HG02885 (cell line): ENCODE results near the gene REC8.

Experiments
- ATAC-seq: cut with Tn5 transposase; IDR thresholded peaks from one replicate; pipeline ENCODE4 v1.9.1; 2021; ENCODE audit warnings: mild to moderate bottlenecking; ENCODE audit not compliant: unreplicated experiment, poor library complexity

Gene REC8

DNA sequence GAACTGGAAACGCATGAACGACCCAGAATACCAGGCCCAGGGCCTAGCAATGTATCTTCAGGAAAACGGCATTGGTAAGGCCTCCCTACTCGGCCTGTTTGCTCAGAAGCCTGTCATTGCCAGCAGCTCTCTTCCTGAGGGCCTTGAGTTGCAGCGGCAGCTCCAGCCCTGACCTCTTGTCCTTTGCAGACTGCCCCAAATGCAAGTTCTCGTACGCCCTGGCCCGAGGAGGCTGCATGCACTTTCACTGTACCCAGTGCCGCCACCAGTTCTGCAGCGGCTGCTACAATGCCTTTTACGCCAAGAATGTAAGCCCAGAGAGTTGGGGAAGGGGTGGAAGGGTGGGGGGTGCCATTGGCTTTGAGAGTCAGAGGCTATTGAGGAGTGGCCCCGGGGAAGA lies 14.5 kb upstream of the REC8 start:
- no peak for ATAC-seq

DNA sequence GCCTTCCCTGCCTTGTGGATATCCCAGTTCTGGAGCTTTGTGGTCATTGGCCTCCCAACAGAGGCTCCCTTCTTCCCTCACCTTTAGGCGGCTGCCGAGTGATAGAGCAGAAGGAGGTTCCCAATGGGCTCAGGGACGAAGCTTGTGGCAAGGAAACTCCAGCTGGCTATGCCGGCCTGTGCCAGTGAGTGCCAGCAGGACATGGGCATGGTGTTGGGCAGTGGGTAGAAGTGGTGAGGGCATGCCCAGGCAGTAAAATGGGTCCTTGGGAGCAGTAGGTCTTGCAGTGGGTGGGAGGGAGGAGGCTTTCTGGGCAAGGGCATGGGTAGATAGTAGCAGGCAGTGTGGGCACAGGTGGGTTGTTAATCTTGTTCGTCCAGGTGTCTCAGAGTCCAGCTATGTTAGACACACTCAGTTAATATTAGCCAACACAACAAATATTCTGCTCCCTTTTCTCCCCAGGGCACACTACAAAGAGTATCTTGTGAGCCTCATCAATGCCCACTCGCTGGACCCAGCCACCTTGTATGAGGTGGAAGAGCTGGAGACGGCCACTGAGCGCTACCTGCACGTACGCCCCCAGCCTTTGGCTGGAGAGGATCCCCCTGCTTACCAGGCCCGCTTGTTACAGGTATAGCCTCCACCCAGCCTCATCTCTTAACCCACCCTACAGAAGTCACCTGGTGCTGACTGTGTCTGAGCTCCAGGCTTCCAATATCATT lies 11.9 kb upstream of the REC8 start:
- ATAC-seq, result no peak

DNA sequence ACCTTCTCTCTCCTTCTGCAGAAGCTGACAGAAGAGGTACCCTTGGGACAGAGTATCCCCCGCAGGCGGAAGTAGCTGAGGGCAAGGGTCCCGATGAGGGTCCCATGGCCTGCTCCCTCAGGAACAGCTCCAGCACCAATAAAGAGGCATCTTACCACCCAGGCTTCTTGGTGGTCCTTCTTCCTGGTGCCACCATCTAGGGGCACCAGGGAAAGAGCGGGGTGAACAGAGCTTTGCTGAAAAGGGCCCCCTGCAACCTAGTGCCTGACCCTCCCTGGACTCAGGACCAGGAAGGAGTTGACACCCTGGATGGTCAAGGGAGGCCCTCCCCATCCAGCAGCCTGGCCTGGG lies 11.4 kb upstream of the REC8 start:
- no peak for ATAC-seq

DNA sequence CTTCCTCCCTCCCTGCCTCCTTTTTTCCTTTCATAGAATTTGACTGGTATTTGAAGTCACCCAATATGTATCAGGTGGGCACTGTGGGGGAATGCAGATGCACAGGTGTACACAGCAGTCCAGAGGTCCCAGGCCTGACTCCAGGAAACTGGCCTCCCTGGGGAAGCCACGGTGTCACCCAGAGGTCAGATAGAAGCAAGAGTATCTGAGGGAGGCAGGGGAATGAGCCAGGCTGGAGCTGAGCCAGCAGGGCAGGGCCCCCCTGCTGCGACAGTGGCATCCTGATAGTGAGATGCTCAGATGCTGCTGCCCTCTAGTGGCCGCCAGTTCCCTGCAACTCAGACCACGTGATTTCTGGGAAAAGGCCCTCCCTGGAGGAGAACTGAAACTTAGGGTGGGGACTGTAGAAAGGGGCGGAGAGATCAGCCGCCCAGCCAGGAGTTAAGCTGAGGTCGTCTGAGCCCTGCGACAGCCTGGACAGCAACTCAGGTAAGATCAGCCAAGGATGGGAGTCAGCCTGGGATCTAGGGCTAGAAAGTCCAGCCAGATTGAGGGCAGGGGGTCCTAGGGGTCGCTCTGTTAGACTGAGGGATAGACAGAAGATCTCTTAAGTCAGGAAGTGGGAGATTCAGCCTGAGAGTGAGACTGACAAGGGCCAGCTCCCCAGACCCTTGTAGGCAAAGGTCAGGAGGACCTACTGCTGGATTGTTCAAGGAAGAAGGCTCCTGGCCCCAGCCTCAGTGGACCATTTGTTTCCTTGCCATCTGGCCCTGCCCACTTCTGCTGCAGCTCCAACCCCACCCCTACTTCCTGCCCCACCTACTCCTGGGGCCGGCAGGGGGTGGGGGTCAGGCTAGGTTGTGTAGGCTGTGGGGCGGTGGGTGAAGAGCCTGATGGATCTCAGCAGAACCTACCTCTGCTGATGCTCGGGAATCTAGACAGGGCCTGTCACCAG lies 10.8 kb upstream of the REC8 start, which contains the start of gene IRF9:
Gene IRF9 (plus strand): TSS at position 416 of the 955 bp plus-strand sequence. CDS start 880 bp downstream, outside the sequence.
- peak; percentile 87 for ATAC-seq

DNA sequence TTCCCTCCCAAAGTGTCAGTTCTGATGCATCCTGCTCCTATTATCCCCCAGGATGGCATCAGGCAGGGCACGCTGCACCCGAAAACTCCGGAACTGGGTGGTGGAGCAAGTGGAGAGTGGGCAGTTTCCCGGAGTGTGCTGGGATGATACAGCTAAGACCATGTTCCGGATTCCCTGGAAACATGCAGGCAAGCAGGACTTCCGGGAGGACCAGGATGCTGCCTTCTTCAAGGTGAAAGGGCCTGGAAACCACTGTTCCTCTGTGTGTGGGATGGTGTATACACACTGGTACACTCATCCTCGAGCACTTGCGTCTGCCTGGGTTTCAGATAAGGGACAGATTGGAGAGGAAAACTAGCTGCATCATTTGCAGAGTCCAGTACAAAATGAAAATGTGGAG lies 9.8 kb upstream of the REC8 start:
- ATAC-seq, result no peak

DNA sequence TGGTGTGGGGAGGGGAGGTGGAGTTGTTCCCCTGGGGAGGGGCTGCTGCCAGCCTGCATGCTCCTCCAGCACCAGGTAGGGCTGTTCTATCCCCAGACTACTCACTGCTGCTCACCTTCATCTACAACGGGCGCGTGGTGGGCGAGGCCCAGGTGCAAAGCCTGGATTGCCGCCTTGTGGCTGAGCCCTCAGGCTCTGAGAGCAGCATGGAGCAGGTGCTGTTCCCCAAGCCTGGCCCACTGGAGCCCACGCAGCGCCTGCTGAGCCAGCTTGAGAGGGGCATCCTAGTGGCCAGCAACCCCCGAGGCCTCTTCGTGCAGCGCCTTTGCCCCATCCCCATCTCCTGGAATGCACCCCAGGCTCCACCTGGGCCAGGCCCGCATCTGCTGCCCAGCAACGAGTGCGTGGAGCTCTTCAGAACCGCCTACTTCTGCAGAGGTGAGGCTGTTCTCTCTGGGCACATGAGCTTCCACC lies 7.3 kb upstream of the REC8 start:
- ATAC-seq, result no peak

DNA sequence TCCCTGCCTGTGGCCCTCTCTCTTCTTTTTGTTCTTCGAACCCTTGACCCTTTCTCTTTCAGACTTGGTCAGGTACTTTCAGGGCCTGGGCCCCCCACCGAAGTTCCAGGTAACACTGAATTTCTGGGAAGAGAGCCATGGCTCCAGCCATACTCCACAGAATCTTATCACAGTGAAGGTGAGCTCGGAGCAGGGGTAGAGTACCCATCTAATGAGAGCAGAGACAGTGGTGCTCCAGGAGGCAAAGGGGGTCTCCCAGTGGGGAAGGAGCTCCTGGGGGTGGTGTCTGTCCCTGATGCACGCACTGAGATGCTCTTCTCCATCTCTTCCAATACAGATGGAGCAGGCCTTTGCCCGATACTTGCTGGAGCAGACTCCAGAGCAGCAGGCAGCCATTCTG lies 6.1 kb upstream of the REC8 start:
- no peak for ATAC-seq

DNA sequence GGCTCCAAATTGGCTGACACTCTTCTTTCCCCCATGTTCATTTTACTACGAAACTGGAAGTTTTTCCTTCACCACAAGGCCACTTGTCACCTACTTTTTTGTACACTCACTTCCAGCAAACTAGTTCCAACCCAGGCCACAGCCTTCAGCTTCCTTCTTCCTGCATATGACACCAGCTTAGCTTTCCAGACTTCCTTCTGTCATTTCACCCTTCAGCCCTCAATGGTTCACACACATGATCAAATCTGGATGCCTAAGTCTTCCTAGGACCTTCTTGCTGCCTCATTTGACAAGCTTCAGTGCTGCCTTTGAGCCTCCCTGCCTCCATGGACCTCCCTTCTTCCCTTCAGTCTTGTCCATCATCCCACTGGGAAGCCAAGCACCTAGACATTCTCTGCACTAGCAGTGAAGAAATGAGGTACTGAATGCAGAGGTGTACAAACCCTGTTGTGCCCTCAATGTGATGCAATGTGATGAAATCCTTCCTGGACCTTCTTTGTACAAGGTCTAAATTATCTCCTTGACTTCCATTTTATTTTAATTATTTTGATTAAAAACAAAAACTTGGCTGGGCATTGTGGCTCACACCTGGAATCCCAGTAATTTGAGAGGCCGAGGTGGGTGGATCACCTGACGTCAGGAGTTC lies 4.3 kb upstream of the REC8 start:
- ATAC-seq, result no peak

DNA sequence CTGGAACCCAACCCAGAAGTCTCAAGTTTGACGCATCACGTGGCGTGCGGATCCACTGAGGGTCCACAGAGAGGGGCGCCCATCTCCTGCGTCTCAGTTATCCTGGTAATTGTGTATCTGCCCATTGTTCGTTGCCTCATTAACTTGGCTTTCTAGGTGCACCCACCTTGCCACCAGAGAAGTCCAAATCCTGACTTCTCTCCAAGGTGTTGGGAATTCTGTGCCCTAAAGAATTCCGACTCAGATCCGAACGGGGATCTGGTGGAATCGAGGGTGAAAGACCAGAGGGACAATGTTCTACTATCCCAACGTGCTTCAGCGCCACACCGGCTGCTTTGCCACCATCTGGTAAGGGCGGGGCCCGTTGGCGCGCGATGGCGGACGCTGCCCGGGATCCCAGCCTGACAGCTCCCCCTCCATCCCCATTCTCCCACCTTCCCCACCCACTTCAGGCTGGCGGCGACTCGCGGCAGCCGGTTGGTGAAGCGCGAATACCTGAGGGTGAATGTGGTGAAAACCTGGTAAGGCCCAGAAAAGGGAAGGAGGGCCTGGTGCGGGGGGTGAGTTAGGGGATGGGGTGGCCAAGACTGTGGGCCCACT lies 481 bp downstream of the REC8 start:
- no peak for ATAC-seq

DNA sequence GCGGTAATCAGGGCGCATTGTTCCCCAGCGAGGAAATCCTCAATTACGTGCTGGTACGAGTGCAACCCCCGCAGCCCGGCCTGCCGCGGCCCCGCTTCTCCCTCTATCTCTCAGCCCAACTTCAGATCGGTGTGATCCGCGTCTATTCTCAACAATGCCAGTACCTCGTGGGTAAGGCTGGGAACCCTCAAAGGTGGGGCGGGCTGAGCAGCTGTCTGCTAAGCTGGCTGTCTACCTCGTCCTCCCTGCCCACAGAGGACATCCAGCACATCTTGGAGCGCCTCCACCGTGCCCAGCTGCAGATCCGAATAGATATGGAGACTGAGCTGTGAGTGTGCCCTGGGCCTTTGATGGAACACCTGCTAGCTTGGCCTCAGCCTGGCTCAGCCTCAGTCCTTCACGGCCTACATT lies 996 bp downstream of the REC8 start:
- ATAC-seq, result no peak

DNA sequence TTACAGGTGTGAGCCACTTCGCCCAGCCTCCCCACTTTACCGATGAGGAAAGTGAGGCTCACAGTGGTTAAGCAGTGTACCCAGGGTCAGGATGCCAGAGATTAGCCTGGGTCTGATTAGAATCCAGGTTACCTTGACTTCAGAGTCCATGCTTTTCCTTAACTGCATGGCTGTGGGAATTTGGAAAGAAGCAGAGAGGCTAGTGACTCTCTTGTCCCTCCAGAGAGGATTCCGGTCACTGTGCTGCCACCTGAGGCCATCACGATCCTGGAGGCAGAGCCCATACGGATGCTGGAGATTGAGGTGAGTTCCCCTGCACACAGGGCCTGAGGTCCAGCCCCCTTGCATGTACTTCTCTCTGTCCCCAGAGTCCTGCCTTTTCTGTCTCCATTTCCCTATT lies 4.7 kb downstream of the REC8 start:
- no peak for ATAC-seq

DNA sequence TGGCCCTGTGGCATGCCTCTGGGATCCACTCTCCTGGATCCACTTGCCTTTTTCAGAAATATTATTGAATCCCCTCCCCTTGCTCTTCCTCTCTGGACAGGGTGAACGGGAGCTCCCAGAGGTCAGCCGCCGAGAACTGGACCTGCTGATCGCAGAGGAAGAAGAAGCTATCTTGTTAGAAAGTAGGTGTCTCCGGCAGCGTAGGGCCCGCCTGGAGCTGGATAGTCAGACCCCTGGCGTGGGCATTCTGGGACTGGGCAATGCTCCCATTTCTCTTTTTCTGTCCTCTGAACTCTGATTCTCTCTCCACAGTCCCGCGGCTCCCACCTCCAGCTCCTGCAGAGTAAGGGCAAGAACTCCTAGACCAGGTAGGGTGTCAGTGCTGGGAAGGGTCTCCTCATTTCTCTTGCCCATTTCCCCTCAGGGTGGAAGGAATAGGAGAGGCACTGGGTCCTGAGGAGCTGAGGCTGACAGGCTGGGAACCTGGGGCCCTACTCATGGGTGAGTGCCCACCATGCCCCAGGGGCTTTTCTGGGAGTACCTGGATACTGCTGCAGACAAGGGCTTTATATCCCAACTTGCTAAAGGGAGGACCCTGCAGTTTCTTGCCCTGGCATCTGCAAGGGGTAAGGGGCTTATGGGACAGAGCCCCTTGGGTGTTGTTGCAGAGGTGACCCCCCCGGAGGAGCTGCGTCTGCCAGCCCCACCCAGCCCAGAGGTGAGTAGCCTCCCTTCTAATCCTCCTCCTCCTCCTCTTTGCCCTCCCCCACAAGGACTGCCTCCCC lies 5.4 kb downstream of the REC8 start:
- ATAC-seq, result no peak

DNA sequence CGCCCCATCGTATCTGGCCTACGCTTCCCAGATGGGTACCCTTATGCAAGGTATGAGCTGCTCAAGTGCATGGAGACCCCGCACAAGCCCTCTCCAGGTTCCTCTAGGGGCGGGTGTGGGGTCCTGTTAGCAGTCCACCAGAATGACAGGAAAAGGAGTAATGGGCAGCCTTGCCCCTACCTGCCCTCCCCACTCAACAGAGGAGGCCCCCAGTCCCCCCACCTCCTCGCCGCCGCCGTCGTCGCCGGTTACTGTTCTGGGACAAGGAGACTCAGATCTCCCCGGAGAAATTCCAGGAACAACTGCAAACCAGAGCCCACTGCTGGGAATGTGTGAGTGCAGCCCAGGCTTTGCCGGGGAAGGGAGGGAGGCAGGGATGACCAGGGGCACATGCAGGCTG lies 6.0 kb downstream of the REC8 start:
- no peak for ATAC-seq

DNA sequence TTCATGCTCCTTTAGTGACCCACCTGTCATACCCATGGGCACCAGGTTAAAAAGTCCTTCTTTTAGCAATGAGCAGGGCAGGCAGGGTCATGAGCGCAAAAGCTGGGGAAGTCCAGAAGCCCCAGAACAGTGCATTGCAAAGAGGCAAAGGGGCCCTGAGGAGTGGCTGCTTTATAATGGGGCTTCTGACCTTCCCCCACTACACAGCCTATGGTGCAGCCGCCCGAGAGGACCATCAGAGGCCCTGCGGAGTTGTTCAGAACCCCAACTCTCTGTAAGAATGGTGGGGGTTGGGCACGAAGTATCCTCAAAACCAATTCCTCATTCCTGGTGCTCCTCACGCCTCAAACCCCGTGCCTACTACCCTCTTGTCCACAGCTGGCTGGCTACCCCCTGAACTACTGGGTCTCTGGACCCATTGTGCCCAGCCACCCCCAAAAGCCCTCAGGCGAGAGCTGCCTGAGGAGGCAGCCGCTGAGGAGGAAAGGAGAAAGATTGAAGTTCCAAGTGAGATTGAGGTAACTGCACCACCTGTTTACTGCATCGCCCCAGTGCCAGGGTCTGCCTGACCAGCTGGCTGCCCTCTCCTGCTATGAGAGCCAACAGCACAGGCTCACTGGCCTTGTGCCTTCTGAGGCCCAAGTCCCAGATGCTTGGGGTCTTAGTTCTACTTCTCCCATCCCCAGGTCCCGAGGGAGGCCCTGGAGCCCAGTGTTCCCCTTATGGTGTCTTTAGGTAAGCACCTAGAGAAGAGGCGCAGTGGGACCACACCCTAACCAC lies 6.7 kb downstream of the REC8 start:
- ATAC-seq, result no peak

DNA sequence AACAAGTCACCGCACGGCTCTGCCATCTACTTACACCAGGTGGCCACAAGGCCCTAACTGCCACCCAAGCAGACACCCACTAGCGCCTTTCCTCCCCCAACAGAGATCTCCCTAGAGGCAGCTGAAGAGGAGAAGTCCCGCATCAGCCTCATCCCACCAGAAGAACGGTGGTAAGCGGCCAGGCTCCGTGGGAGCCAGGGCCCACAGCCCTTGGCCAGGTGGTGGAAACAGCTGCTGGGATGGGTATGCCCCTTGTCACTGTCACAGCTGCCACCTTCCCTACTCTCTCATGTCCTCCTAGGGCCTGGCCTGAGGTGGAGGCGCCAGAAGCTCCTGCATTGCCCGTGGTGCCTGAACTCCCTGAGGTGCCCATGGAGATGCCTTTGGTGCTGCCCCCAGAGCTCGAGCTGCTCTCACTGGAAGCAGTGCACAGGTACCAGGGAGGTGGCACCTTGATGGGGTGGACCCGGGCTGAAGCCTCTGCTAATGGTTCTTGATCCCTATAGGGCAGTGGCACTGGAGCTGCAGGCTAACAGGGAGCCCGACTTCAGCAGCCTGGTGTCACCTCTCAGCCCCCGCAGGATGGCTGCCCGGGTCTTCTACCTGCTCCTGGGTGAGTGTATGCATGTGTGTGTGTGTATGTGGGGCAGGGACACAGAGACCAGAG lies 7.5 kb downstream of the REC8 start:
- no peak for ATAC-seq

DNA sequence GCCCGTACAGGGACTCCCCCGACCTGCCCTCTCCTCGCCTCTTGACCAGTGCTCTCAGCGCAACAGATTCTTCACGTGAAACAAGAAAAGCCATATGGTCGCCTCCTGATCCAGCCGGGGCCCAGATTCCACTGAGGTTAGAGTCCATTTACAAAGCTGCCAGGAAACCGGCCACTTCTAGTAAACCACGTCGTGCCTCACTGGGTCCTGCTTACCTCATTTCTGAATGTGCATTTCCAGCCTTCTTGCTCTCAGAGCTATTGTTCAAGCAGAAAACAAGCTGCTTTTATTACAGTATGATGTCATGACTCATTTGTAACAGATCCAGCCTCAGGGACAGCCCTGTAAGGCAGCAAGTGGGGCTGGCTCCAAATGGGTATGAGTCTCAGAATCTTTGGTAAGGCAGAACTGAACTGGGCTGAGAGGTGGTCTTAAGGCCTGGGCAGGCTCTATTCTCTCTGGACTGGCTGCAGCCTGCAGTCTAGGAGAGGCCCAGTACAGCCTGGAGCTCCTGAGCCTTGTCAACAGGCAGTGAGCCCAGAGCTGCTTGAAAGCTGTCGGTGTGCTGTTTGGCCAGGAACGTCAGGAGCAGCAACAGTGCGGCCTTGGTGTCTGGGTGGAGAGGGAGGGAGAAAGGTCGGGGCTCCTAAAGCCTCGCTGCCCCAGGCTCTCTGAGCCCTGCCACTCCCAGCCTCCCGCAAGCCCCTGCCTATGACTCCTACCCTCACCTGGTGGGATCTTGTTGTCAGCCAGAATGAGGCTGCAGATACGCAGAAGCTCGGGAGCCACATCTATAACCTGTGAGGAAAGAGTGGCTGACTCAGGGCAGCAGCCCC lies 8.3 kb downstream of the REC8 start:
- no peak for ATAC-seq

DNA sequence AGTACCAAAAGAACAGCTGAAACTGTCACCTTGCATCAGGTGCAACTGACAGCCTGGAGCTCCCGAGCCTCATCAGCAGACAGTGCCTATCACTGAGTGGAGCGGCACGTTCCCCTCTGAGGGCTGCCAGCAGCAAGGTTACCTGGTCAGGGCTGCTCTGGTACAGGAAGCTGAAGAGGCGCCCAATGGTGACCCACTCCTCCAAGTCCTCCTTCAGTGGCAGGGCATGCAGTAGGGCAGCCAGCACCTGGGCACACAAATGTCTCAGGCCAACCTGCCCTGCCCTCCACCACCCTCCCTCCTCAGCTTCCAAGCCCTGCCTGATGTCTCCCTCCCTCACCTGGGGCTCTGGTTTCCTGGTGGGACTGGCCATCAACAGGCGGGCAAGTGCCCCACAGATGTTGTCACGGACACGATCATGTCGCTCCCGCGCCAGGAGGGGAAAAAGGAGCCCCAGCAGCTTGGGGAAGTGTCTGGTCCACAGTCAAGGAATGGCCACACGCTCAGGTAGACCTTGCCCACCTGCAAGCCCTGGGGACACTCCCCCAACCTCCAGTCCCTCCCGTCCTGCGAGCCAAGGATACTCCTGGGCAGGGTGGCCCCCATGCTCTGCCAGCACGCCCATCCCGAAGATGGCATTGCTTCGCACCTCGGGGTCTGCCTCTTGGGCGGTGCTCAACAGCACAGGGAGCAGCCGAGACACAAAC lies 9.6 kb downstream of the REC8 start:
- no peak for ATAC-seq
